Measurements from ENCODE around the gene SH2D2A. TPM values are rescaled to one million over a fixed set of nuclear protein-coding genes. Genes with fewer than 3 reads are reported as not detected.

Gene SH2D2A
- total and polyA plus RNA-seq, 2 experiments from 2014 or later = 0.18 to 0.60 TPM

DNA sequence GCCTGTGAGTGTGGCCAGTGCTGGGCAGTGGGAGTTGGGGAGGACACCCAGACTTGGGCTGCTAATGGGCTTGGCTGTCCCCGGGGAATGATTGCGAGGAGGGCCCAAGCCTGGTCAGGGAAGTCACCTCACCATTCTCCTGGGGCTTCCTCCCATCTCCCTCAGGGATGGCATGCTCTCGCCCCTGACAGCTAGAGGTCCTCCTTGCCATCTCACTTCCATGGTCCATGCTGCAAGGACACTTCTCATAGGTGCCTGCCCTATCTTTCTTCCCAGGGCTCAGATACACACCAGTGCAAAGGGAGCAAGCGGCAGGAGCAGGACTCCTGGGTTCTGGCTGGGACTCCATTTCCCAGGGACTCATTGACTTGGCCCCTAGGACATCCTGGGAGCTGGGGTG, 48.1 kb upstream of the SH2D2A start:
- no peaks in the 10 kb centered on the region for H3K36me3 ChIP-seq (replicated peaks; ENCODE audit: insufficient read depth, low read depth)
- H3K9me2 ChIP-seq (replicated peaks; ENCODE audit: insufficient read depth) = no peaks in the 10 kb centered on the region
- H3K27me3 ChIP-seq = peaks cover 67% of the 10 kb centered on the region
- no peak overlapping the region for H3K4me2 ChIP-seq
- no peak overlapping the region for H3K4me3 ChIP-seq
- no peaks in the 10 kb centered on the region for H4K20me1 ChIP-seq (ENCODE audit: insufficient read depth, poor library complexity, severe bottlenecking)
- H2AFZ ChIP-seq = no peak overlapping the region
- H3K4me1 ChIP-seq (ENCODE audit: insufficient read depth) = peaks cover 13% of the 10 kb centered on the region
- TF ChIP-seq, protein P1, sequence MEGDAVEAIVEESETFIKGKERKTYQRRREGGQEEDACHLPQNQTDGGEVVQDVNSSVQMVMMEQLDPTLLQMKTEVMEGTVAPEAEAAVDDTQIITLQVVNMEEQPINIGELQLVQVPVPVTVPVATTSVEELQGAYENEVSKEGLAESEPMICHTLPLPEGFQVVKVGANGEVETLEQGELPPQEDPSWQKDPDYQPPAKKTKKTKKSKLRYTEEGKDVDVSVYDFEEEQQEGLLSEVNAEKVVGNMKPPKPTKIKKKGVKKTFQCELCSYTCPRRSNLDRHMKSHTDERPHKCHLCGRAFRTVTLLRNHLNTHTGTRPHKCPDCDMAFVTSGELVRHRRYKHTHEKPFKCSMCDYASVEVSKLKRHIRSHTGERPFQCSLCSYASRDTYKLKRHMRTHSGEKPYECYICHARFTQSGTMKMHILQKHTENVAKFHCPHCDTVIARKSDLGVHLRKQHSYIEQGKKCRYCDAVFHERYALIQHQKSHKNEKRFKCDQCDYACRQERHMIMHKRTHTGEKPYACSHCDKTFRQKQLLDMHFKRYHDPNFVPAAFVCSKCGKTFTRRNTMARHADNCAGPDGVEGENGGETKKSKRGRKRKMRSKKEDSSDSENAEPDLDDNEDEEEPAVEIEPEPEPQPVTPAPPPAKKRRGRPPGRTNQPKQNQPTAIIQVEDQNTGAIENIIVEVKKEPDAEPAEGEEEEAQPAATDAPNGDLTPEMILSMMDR (IDR thresholded peaks at IDR 0.05; ENCODE audit: poor library complexity) = no peak
- TF ChIP-seq EZH2phosphoT487 (IDR thresholded peaks at IDR 0.05; ENCODE audit: low read depth, severe bottlenecking, unreplicated experiment) (no peak), EZH2 (IDR thresholded peaks at IDR 0.05; ENCODE audit: borderline replicate concordance) (no peak)
- no peaks in the 10 kb centered on the region for H3K79me2 ChIP-seq
- 82% methylated on average over 4 of the region's 4 CpGs for WGBS (ENCODE audit: low lambda C conversion rate, missing lambda C conversion rate)
- H3K9me3 ChIP-seq (ENCODE audit: low read depth) = no peaks in the 10 kb centered on the region
- no peak overlapping the region for H3K27ac ChIP-seq
- no peak for DNase-seq (ENCODE audit: low spot score)

DNA sequence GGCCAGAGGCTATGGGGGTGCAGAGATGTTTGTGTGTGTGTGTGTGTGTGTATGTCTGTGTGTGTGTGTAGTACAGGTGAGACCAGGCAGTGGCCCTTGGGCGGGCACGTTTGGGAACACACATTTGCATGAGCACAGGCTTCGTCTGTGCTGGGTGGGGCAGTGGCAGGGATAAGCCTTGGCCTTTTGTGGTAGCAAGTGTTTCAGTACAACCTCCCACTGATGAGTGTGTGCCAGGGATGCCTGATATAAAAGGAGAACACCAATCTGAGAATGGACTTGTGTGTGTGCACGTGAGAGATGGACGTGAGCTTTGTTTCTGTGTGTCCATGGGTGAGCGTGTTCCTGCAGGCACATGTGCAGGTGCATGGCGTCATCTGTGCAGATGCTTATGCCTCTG, 47.0 kb upstream of the SH2D2A start:
- Histone ChIP-seq H3K27ac (no peak overlapping the region), H3K36me3 (replicated peaks; ENCODE audit: insufficient read depth, low read depth) (no peaks in the 10 kb centered on the region), H2AFZ (no peak overlapping the region), H3K79me2 (no peaks in the 10 kb centered on the region), H3K4me2 (no peak overlapping the region), H3K4me1 (ENCODE audit: insufficient read depth) (peaks cover 24% of the 10 kb centered on the region), H3K27me3 (peaks cover 72% of the 10 kb centered on the region), H3K4me3 (no peak overlapping the region), H3K9me3 (ENCODE audit: low read depth) (no peaks in the 10 kb centered on the region), H4K20me1 (ENCODE audit: insufficient read depth, poor library complexity, severe bottlenecking) (no peaks in the 10 kb centered on the region), H3K9me2 (replicated peaks; ENCODE audit: insufficient read depth) (no peaks in the 10 kb centered on the region)
- TF ChIP-seq EZH2 (IDR thresholded peaks at IDR 0.05; ENCODE audit: borderline replicate concordance) (no peak), EZH2phosphoT487 (IDR thresholded peaks at IDR 0.05; ENCODE audit: low read depth, severe bottlenecking, unreplicated experiment) (no peak)
- TF ChIP-seq, protein P1 (IDR thresholded peaks at IDR 0.05; ENCODE audit: poor library complexity) = no peak
- DNase-seq (ENCODE audit: low spot score) = no peak
- WGBS (ENCODE audit: low lambda C conversion rate, missing lambda C conversion rate) = 78% methylated on average over 7 of the region's 7 CpGs

DNA sequence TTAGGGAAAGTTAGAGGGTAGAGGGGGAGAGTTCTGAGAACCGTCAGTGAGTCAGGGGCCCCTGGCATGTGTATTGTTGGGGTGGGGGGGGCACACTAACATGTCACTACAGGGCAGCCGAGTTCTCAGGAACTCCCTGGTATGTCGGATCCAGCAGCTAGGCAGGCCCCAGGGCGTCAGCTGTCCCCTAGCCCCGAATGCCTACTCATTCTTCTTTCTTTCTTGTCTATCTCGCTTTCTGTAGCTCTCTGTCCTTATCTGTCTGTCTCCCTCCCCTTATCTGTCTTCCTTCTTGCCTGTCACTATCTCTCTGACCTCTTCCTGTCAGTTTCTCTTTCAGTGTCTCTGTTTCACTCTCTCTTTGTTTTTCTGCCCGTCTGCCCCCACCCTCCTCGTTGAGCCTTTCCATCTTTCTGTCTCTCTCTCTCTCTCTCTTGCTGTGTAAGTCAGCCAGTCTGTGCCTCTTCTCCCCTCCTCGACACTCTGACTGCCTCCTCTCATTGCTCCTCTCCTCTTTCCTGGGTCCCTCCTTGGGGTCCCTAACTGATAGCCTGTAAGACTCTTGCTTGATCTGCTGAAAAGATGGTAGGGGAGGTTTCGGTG, 46.5 kb upstream of the SH2D2A start:
- Histone ChIP-seq H3K9me2 (replicated peaks; ENCODE audit: insufficient read depth) (no peaks in the 10 kb centered on the region), H3K9me3 (ENCODE audit: low read depth) (no peaks in the 10 kb centered on the region), H4K20me1 (ENCODE audit: insufficient read depth, poor library complexity, severe bottlenecking) (no peaks in the 10 kb centered on the region), H3K4me2 (no peak overlapping the region), H3K4me3 (no peak overlapping the region), H2AFZ (no peak overlapping the region), H3K36me3 (replicated peaks; ENCODE audit: insufficient read depth, low read depth) (no peaks in the 10 kb centered on the region), H3K27ac (no peak overlapping the region), H3K4me1 (ENCODE audit: insufficient read depth) (peaks cover 26% of the 10 kb centered on the region), H3K79me2 (no peaks in the 10 kb centered on the region), H3K27me3 (peaks cover 77% of the 10 kb centered on the region)
- TF ChIP-seq EZH2phosphoT487 (IDR thresholded peaks at IDR 0.05; ENCODE audit: low read depth, severe bottlenecking, unreplicated experiment) = no peak
- TF ChIP-seq EZH2 (IDR thresholded peaks at IDR 0.05; ENCODE audit: borderline replicate concordance) = no peak
- TF ChIP-seq, protein P1 (IDR thresholded peaks at IDR 0.05; ENCODE audit: poor library complexity) = no peak
- 46% methylated on average over 10 of the region's 10 CpGs for WGBS (ENCODE audit: low lambda C conversion rate, missing lambda C conversion rate)
- no peak for DNase-seq (ENCODE audit: low spot score)
